Stimulated activated CD8-positive, alpha-beta memory T cell treated with anti-CD3 and anti-CD28 coated beads, Interleukin-2, amount 100 ng/mL, for 48 hours (primary cell): ENCODE measurements around the gene PRKAR1B.
"Not testable (repeated sequence)": the region's sequence is repeated elsewhere in the genome, so short reads cannot be mapped to it uniquely, and the experiment has no call there.

ENCODE experiments used
- DNase-seq, 2 donors: peaks; one replicate each; pipeline ENCODE4 v3.0.0-alpha.2; 2020; ENCODE audit warnings: low read depth in 2 of 2

The PRKAR1B gene

DNA sequence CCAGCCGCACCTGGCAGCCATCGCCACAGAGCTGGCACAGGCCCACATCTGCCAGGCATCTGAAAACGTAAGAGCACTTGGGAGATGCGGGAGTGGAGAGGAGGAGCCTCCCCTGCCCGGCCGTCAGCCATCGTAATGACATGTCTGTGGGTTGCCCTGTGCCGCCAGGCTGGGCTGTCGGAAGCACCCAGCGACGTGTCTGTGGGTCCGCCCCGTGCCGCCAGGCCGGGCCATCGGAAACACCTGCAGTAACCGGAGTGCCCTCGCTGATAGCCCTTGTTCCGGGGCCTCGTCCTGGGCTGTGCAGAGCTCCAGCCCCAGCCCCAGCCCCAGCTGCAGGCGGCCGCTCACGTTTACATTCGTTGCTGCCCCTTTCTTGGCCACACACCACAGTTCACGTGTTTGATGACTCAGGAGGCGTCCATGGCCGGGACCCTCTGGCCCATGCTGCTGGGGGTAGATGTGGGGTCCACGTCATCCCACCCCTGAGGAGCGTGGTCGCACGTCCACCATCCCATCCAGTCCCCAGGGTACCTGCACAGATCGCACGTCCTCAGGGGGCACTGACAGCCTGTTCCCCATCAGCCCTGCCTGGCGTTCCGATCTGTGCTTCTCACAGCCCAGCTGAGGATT is 30.0 kb upstream of the PRKAR1B start:
- no peak for DNase-seq

GRCh38 chr7:756231-756927 is 29.3 kb upstream of the PRKAR1B start:
- no peak for DNase-seq

DNA sequence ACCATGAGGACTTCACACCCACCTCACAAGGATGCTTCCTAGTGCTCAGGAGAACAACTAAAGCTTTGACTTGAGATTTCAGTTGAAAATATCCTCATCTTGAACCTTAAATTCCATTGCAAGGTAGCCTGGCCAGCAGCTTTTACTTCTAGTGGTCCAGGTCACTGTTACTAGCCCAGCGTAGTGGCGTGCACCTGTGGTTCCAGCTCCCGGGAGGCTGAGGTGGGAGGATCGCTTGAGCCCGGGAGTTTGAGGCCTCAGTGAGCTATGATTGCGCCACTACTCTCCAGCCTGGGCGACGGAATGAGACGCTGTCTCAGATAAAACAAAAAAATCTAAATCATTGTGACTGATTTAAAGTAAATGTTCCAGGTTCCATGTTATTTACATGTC is 28.3 kb upstream of the PRKAR1B start:
- no peak for DNase-seq

DNA sequence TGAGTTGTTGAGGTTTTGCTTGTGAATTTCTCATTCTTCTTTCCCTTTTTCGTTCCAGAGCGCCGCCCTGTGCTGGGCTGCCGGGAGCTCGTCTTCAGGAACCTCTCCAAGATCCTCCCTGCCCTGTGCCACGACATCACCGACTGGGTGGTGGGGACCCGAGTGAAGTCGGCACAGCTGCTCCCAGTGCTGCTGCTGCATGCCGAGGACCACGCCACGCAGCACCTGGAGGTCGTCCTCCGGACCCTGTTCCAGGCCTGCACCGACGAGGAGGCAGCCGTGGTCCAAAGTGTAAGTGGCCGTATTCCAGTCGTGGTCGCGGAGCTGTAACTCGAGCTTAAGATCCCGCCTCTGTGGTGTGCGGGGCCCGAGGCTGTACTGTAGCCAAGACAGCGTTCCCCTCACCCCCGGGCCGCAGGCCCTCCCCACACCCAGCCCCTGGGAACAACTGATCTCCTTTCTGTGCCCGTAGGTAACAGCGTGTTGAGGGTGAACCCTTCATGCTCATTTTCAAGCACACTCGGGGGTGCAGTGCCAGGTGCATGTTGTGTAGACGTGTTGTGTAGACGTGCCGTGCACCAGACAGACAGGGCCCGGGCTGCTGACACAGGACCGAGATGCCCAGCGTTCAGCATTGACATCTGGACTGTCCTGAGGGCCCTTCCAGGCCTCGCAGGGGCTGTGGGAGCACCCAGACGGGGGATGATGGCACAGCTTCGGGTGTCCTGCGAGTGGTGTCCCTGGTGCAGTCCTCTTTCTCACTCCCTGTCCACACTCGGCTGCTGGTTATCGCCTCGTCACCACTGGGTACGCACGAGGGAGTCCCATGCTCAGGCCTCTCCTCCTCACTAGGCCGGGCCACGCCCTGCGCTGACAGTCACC is 27.7 kb upstream of the PRKAR1B start:
- no peak for DNase-seq

GRCh38 chr7:753190-753589 is 26.1 kb upstream of the PRKAR1B start:
- DNase-seq, result no peak

- not testable (repeated sequence) for DNase-seq
Observed at GRCh38 chr7:752256-752655, 25.2 kb upstream of the PRKAR1B start.

DNA sequence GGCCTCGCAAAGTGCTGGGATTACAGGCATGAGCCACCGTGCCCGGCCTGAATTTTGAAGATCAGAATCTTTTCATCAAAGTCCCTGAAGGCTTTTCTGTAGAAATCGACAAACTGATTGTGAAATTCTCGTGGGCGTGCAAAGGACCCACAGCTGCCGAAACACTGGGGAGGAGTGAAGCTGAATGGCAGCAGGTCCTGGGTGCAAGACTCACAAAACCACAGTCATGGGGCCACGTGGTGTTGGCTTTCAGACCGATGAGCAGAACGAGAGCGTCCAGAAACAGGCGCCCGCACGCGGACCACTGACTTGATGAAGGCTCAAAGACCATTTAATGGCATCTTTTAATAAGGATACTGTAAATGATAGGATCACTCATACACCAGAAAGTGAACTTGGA is 24.7 kb upstream of the PRKAR1B start:
- no peak for DNase-seq

DNA sequence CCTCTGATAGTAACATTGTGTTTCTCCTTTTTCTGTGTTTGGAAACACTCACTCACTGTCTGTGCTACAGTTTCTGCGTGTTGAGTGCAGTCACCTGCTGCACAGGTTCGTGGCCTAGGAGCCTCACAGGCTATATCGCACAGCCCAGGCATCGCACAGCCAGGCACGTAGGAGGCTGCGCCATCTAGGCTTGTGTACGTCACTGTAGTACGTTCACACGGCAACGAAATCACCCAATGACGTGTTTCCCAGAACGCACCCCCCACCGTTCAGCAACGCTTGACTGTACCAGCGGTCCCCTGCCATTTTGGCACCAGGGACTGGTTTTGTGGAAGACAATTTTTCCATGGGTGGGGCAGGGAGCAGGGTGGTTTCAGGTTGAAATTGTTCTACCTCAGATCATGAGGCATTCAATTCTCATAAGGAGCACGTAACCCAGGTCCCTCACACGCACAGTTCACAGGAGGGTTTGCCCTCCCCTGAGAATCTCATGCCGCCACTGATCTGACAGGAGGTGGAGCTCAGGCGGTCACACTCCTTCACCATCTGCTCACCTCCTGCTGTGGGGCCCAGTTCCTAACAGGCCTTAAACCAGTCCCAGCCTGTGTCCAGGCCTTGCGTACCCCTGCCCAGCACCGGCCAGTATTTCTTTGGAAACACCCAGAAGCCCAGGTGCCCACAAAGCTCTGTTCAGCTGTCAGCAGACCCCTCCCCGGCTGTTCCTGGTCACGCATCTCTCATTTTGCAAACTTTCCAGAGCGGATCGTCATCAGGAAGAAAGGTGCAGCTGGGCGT is 23.2 kb upstream of the PRKAR1B start:
- no peak for DNase-seq

DNA sequence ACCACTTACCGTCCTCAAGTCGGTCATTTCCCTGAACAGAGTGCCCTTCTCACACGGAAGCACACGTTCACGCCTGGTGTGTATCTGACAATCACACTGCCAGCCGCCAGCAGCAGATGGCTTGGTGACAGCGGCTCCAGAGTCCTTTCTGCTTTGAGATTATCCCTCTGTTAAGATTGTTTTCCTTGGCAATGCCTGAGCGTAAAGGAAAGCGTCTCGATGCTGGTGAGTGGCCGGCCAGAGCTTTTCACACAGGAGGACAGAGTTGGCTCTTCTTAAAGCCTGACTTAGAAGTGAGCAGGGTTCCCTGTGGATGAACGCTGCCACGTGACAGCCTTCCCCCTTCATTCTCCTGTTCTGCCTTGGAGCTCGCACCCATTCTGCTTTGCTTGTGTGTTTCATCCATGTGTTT is 22.1 kb upstream of the PRKAR1B start:
- DNase-seq, result no peak

DNA sequence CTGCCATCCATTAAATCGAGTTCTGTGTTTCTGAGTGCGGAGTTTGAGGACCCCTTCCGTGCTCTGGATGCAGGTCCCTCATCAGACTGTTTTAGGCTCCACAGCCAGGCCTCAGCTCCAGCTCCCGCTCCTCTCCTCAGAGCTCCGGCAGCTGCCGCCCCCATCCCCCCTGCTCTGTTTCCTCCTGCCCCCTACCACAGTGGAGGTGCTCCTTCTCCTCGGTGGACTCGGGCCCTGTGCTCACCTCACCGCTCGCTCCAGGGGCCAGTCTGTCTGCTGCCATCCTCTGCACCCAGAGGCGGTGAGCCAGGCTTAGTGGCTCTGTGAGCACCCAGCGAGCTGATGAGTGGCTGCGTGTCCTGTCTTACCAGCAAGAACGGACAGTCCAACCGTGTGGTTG is 21.4 kb upstream of the PRKAR1B start:
- DNase-seq, result no peak

DNA sequence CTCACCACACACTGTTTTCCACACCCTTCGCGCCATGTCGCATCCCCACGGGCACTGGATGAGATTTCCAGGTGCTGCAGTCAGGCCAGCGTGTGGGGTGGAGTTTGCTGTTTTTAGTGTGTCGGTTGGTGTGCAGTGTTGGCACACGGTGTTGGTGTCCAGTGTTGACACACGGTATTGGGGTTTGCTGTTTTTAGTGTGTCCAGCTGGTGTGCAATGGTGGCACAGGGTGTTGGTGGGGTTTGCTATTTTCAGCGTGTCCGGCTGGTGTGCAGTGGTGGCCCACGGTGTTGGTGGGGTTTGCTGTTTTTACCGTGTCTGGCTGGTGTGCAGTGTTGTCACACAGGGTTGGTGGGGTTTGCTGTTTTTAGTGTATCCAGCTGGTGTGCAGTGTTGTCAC is 20.1 kb upstream of the PRKAR1B start:
- DNase-seq, result no peak

DNA sequence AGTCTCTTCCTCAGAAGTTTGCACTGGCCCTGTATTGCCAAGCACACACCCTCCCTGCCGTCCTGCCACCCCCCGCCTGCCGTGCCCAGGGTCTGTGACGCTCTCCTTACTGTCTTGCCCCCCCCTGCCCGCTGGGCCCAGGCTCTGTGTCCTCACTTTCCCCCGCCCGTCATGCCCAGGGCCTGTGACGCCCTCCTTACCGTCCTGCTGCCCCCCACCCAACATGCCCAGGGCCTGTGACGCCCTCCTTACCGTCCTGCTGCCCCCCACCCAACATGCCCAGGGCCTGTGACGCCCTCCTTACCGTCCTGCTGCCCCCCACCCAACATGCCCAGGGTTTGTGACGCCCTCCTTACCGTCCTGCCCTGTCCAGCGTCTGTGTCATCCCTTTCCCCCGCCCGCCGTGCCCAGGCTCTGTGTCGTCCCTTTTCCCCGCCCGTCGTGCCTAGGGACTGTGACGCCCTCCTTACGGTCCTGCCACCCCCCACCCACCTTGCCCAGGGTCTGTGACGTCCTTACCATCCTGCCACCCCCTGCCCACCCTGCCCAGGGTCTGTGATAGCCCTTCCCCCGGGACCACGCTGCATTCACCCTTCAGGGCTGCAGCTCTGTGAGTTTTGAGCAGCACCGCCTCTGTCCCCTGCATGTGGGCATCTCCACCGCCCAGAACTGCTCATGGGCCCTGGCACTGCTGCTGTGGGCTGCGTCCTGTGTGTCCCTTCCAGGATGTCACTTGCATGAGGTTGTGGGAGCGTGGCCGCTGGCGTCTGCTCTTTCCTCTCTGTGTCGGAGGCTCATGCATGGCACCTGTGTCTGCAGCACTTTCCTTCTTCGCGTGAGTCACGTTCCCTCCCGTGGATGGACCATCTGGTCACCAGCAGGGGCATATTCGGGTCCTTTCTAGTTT is 19.3 kb upstream of the PRKAR1B start:
- no peak for DNase-seq

DNA sequence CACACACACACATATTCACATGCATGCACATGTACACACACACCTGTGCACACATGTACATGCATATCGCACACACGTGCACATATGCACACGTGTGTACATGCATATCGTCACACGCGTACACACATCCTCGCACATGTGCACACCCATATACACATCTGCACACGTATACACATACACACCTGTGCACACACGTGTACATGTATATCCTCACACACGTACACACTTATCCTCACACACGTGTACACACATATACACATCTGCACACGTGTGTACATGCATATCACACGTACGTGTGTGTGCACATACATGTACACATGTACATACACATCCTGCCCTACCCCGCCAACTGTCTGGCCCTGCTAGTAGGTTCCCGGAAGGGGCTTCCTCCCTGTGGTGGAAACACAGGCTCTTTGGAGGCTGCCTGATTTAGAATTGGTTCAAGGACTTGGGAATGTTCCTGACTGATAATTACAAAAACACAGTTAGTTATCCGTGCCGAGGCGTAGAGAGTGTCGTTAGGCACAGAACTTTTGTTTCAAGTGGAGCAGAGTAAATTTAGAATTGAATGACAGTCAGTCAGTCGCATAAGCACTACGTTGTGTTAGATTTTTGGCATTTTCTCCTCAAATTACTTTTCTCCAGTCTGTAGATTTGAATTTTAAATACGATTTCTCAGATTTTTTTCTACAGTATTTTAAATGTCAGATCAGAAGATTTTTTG is 18.5 kb upstream of the PRKAR1B start:
- DNase-seq, result no peak

DNA sequence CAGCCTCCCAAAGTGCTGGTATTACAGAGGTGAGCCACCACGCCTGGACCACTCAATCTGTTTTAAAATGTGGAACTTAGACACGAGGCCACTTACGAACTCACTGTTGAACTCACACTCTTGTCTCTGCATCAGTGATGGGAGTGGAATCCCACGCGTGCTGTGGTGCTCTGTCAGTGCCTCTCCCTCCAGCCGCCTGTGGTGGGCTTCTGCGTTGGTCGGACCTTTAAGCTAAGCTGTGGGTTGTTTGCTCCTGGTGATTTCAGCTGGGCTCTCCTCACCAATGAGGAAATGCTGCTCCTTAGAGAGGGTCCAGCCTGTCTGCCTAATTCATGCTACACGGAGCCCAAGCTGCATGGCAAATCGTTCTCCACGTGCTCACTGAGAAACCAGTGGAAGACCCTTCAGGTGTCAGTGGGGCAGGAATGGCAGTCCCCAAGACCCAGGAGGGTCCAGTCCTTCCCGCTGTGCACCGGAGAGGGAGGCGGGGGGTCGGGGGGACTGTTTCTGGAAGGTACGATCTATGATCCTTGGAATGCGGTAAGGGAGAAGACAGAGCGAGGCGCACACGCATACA is 17.9 kb upstream of the PRKAR1B start:
- no peak for DNase-seq

DNA sequence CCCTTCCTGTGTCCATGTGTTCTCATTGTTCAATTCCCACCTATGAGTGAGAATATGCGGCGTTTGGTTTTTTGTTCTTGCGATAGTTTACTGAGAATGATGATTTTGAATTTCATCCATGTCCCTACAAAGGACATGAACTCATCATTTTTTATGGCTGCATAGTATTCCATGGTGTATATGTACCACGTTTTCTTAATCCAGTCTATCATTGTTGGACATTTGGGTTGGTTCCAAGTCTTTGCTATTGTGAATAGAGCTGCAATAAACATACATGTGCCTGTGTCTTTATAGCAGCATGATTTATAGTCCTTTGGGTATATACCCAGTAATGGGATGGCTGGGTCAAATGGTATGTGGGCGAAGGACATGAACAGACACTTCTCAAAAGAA is 17.0 kb upstream of the PRKAR1B start:
- not testable (repeated sequence) for DNase-seq

DNA sequence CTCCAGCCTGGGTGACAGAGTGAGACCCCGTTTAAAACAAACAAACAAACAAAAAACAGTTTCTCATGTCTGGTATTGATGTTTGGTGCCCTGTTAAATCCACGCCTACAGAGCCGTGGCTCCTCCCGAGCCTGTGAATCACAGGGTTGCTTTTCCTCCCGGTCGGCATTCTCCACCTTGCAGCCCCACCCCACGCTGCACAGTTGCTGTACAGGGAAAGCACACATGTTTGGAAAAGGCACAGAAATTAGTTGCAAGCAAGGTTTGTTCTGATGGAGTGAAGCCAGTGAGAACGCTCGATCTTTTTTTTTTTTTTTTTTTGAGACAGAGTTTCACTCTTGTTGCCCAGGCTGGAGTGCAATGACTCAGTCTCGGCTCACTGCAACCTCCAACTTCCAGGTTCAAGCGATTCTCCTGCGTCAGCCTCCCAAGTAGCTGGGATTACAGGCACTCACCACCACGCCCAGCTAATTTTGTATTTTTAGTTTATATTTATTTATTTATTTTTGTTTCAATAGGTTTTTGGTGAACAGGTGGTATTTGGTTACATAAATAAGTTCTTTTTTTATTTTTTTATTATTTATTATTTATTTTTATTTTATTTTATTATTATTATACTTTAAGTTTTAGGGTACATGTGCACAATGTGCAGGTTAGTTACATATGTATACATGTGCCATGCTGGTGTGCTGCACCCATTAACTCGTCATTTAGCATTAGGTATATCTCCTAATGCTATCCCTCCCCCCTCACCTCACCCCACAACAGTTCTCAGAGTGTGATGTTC is 16.5 kb upstream of the PRKAR1B start:
- DNase-seq, result not testable (repeated sequence)

GRCh38 chr7:742791-743190 is 15.7 kb upstream of the PRKAR1B start:
- DNase-seq, result no peak

GRCh38 chr7:741850-742249 is 14.8 kb upstream of the PRKAR1B start:
- no peak for DNase-seq

- DNase-seq, result no peak
Observed at GRCh38 chr7:741191-741671, 14.2 kb upstream of the PRKAR1B start.
